HepG2 (cell line): ENCODE measurements around the gene ZKSCAN1.

Experiments used
- EP300 ChIP-seq, 3 experiments: sonication (generic) in 1 of 3; formaldehyde crosslinking in 1 of 3; IDR thresholded peaks; 2 replicates each; pipeline versions ENCODE4 v1.5.1 to v1.6.1; 2011 to 2020; ENCODE audit warnings: low read depth in 2 of 3, low read length in 2 of 3, borderline replicate concordance in 1 of 3, improper control_type of control experiment in 1 of 3, mild to moderate bottlenecking in 1 of 3, missing genetic modification reagents in 1 of 3, moderate library complexity in 1 of 3
- PHF20 ChIP-seq: sonication (generic); formaldehyde crosslinking; IDR thresholded peaks from 2 replicates; pipeline ENCODE4 v1.5.0; 2020; ENCODE audit warnings: mild to moderate bottlenecking, missing genetic modification reagents
- TF ChIP-seq, protein P1 (sequence below): sonication (generic); formaldehyde crosslinking; IDR thresholded peaks from 2 replicates; pipeline ENCODE4 v1.4.0; 2020; ENCODE audit warnings: missing genetic modification reagents

DNA sequence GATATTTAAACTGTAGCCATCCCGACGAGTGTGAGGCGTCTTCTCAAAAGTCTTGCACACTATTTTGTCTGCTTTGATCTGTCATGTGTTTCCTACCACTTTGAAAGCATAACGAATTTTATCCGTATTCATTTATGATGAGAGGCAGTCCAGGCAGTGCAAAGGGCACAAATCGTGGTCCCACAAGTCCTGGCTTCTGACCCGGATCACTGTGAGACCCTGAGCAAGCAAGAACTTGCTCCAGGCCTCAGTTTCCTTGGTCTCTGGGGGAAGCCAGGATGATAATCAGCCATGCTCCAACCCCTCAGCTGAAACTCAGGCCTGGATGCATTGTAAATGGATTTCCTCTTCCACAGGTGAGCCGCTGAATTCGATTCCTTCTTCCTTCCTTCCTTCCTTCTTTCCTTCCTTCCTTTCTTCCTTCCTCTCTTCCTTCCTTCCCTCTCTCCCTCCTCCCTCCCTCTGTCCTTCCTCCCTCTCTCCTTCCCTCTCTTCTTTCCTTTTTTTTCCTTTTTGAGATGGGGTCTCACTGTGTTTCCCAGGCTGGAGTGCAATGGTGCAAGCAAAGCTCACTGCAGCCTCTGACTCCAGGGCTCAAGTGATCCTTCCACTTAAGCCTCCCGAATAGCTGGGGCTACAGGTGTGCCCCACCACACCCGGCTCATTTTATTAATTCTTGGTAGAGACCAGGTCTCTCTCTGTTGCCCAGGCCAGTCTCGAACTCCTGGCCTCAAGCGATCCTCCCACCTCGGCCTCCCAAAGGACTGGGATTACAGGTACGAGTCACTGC lies 18.4 kb upstream of the ZKSCAN1 start:
- TF ChIP-seq EP300 (IDR thresholded peaks at IDR 0.05; ENCODE audit: low read depth in 2 of 2, low read length in 2 of 2) (no peak), EP300 (CRISPR knock-in tag; IDR thresholded peaks at IDR 0.05; ENCODE audit: borderline replicate concordance) (no peak), PHF20 (CRISPR knock-in tag) (no peak)
- TF ChIP-seq, protein P1, sequence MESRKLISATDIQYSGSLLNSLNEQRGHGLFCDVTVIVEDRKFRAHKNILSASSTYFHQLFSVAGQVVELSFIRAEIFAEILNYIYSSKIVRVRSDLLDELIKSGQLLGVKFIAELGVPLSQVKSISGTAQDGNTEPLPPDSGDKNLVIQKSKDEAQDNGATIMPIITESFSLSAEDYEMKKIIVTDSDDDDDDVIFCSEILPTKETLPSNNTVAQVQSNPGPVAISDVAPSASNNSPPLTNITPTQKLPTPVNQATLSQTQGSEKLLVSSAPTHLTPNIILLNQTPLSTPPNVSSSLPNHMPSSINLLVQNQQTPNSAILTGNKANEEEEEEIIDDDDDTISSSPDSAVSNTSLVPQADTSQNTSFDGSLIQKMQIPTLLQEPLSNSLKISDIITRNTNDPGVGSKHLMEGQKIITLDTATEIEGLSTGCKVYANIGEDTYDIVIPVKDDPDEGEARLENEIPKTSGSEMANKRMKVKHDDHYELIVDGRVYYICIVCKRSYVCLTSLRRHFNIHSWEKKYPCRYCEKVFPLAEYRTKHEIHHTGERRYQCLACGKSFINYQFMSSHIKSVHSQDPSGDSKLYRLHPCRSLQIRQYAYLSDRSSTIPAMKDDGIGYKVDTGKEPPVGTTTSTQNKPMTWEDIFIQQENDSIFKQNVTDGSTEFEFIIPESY (CRISPR knock-in tag), result no peak
